Activated CD4-positive, alpha-beta memory T cell treated with anti-CD3 and anti-CD28 coated beads, Interleukin-2, amount 10 ng/mL, durations not matched to agents 7 days and 5 days (primary cell): Measurements from ENCODE around the gene MIB2. TPM values are rescaled to one million over a fixed set of nuclear protein-coding genes. Genes with fewer than 3 reads are reported as not detected.
A peak's percentile ranks its signal among the peaks of the same experiment; 100 is the strongest.
"Not testable (repeated sequence)": the region's sequence is repeated elsewhere in the genome, so short reads cannot be mapped to it uniquely, and the experiment has no call there.

Source experiments
- CTCF ChIA-PET: fragments of 350-600 bp; sonication (Branson Sonifier 250); formaldehyde crosslinking; loops from one replicate; lab custom pipeline; 2021; ENCODE audit warnings: antibody characterized with exemption, inconsistent platforms; lab: Charles Lee
- POLR2A ChIA-PET: fragments of 350-600 bp; sonication (Branson Sonifier 250); formaldehyde crosslinking; loops from one replicate; lab custom pipeline; 2021; ENCODE audit warnings: antibody characterized with exemption; lab: Charles Lee
- DNase-seq: peaks from one replicate; pipeline ENCODE4 v3.0.0-alpha.2; 2020
- H3K27ac Mint-ChIP-seq: one replicate; pipeline ENCODE4 v1.8.0; 2021; ENCODE audit warnings: mild to moderate bottlenecking, mixed read lengths
- H3K27me3 Mint-ChIP-seq: one replicate; pipeline ENCODE4 v1.8.0; 2021; ENCODE audit warnings: mixed read lengths
- H3K36me3 Mint-ChIP-seq: one replicate; pipeline ENCODE4 v1.8.0; 2021; ENCODE audit warnings: low read depth, mixed read lengths
- H3K4me1 Mint-ChIP-seq: one replicate; pipeline ENCODE4 v1.8.0; 2021; ENCODE audit warnings: mixed read lengths
- H3K4me3 Mint-ChIP-seq: one replicate; pipeline ENCODE4 v1.8.0; 2021; ENCODE audit warnings: mild to moderate bottlenecking, mixed read lengths
- H3K9me3 Mint-ChIP-seq: one replicate; pipeline ENCODE4 v1.8.0; 2021; ENCODE audit warnings: mixed read lengths
- total RNA-seq, 2 experiments: library from RNA; stranded (reverse); gene quantifications; one replicate each; pipeline ENCODE4 v1.2.3, GENCODE V29; 2021

MIB2 gene
- total RNA-seq, 2 experiments from 2014 or later, result 37.2 to 37.5 TPM

DNA sequence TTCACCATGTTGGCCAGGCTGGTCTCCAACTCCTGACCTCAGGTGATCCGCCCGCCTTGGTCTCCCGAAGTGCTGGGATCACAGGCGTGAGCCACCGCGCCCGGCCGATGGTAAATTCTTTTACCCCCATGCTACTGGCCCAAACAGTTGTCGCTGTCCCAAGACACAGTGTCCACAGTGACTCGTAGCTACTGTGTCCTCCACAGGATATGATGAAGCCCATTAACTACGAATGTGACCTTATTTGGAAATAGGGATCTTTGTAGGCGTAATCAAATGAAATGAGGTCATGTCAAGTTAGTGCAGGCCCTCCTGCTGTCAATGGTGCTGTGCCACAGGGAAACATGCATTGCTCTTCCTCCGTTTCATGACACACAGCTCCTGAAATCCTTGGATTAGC lies 23.8 kb upstream of the MIB2 start:
- Mint-ChIP-seq H3K9me3 (no peaks in the 10 kb centered on the region), H3K4me3 (no peak overlapping the region), H3K36me3 (no peaks in the 10 kb centered on the region), H3K27ac (no peak overlapping the region), H3K27me3 (peaks cover 3% of the 10 kb centered on the region), H3K4me1 (no peaks in the 10 kb centered on the region)
- ChIA-PET POLR2A (no interaction called here), CTCF (no interaction called here)
- no peak for DNase-seq

DNA sequence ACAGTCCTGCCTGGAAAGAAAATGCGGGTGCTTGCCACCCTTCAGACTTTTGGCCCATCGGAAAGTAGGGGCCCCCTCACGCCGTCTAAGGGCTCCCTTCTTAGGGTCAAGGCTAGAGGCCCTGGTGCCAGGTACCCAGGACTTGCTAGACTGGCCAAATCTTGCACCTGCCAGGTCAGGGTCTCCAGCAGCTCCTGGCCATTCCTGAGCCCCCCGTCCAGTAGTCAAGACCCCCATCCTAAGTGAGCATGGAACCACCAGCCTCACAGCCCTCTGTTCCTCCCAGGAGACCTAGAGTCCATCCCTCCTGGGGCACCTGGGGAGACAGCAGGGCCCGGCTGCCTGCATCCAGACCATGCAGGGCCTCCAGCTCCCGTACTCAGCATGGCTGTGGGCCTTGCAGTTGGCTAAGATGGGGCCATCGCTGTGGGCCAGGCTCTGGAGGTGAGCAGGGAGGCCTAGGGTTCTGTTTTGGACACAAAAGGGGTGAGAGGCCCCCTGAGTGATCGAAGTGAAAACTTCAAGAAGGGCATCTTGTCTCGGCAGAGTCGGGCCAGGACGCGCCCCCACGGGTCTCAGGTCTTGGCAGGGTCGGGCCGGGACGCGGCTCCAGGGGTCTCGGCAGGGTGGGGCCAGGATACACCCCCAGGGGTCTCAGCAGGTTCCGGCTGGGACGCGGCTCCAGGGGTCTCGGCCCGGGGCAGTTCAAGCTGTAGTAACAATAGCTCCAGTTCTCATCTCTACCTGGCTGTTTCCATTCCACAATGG lies 21.3 kb upstream of the MIB2 start:
- Mint-ChIP-seq H3K36me3 (no peaks in the 10 kb centered on the region), H3K4me3 (no peak overlapping the region), H3K9me3 (no peaks in the 10 kb centered on the region), H3K4me1 (peaks cover 5% of the 10 kb centered on the region), H3K27ac (no peak overlapping the region), H3K27me3 (peaks cover 8% of the 10 kb centered on the region)
- POLR2A ChIA-PET, result no interaction called here
- CTCF ChIA-PET, result no interaction called here
- DNase-seq, result no peak

- no peak overlapping the region for H3K27ac Mint-ChIP-seq
- no peak overlapping the region for H3K4me3 Mint-ChIP-seq
- H3K36me3 Mint-ChIP-seq, result no peaks in the 10 kb centered on the region
- CTCF ChIA-PET, result no interaction called here
- peaks cover 9% of the 10 kb centered on the region for H3K27me3 Mint-ChIP-seq
- DNase-seq, result no peak
- H3K4me1 Mint-ChIP-seq, result peaks cover 7% of the 10 kb centered on the region
- POLR2A ChIA-PET, result no interaction called here
- H3K9me3 Mint-ChIP-seq, result no peaks in the 10 kb centered on the region
These were observed 20.6 kb upstream of the MIB2 start for GRCh38 chr1:1594602-1595260.

GRCh38 chr1:1595341-1595740 lies 20.0 kb upstream of the MIB2 start:
- CTCF ChIA-PET, H3K27ac Mint-ChIP-seq, H3K9me3 Mint-ChIP-seq, DNase-seq, H3K27me3 Mint-ChIP-seq, POLR2A ChIA-PET, H3K36me3 Mint-ChIP-seq, H3K4me1 Mint-ChIP-seq, H3K4me3 Mint-ChIP-seq: not testable (repeated sequence)

DNA sequence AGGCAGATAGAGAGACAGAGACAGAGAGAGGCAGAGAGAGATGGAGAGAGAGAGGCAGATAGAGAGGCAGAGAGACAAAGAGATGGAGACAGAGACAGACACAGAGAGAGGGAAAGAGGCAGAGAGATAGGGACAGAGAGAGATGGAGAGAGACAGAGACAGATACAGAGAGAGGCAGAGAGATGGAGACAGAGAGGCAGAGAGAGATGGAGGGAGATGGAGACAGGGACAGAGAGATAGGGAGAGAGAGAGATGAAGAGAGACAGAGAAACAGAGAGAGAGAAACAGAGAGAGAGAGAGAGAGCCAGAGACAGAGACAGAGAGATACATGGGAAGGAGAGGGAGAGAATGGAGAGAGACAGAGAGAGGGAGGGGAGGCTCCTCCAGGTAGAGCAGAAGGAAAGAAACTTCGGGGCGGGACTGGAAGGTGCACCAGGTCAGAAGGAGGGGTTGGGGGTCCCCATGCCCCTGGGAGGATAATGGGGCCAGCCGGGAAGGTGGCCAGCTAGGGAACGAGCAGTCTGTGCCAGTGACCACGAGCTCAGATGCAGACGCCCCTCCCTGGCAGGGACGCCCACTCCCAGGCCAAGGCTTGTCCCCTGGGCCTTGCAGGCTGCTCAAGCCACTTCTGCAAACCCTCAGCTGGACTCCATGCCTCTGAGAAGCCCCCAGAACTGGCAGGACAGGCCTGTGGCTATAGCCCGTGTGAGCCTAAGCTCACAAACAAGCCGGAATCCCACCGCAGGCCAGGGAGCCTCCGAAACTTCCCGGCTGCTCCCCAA lies 18.6 kb upstream of the MIB2 start:
- POLR2A ChIA-PET, result interaction anchor here (1.0 to 3.1 kb wide), 3 partner anchors 10 to 18 kb away, joined by 3 to 14 read pairs (median 7); partner anchors contain the start of gene MIB2
- no peak for DNase-seq

GRCh38 chr1:1597275-1597930 lies 17.9 kb upstream of the MIB2 start:
- H3K9me3 Mint-ChIP-seq, result no peaks in the 10 kb centered on the region
- no peak for DNase-seq
- POLR2A ChIA-PET, result interaction anchor here (1.0 to 3.1 kb wide), 4 partner anchors 9 to 33 kb away, joined by 3 to 14 read pairs (median 6); partner anchors contain the start of gene MIB2
- CTCF ChIA-PET, result interaction anchor here (0.6 to 1.2 kb wide), 2 partner anchors 17 to 50 kb away, joined by 3 read pairs; no protein-coding TSS in a partner anchor
- peaks cover 9% of the 10 kb centered on the region for H3K27me3 Mint-ChIP-seq
- no peak overlapping the region for H3K4me3 Mint-ChIP-seq
- H3K36me3 Mint-ChIP-seq, result no peaks in the 10 kb centered on the region
- H3K27ac Mint-ChIP-seq, result no peak overlapping the region
- H3K4me1 Mint-ChIP-seq, result peaks cover 8% of the 10 kb centered on the region

More for the DNA sequence above, 18.6 kb upstream of the MIB2 start:
- Mint-ChIP-seq H3K27me3 (peaks cover 9% of the 10 kb centered on the region), H3K9me3 (no peaks in the 10 kb centered on the region), H3K36me3 (no peaks in the 10 kb centered on the region), H3K4me1 (peaks cover 8% of the 10 kb centered on the region), H3K27ac (no peak overlapping the region), H3K4me3 (no peak overlapping the region)
- CTCF ChIA-PET, result interaction anchor here (0.6 kb wide), 1 partner anchor 50 kb away, joined by 3 read pairs; no protein-coding TSS in a partner anchor

- ChIA-PET POLR2A (interaction anchor here (1.0 to 3.1 kb wide), 4 partner anchors 9 to 33 kb away, joined by 3 to 14 read pairs (median 6); partner anchors contain the start of gene MIB2), CTCF (interaction anchor here (1.1 to 1.2 kb wide), 2 partner anchors 16 to 98 kb away, joined by 3 read pairs; no protein-coding TSS in a partner anchor)
- peaks cover 9% of the 10 kb centered on the region for H3K27me3 Mint-ChIP-seq
- H3K9me3 Mint-ChIP-seq, result no peaks in the 10 kb centered on the region
- no peak for DNase-seq
- peak overlapping the region; percentile 72 for H3K4me3 Mint-ChIP-seq
- H3K27ac Mint-ChIP-seq, result no peak overlapping the region
- H3K36me3 Mint-ChIP-seq, result no peaks in the 10 kb centered on the region
- peaks cover 8% of the 10 kb centered on the region for H3K4me1 Mint-ChIP-seq
These were observed 17.1 kb upstream of the MIB2 start for GRCh38 chr1:1598051-1598719.

DNA sequence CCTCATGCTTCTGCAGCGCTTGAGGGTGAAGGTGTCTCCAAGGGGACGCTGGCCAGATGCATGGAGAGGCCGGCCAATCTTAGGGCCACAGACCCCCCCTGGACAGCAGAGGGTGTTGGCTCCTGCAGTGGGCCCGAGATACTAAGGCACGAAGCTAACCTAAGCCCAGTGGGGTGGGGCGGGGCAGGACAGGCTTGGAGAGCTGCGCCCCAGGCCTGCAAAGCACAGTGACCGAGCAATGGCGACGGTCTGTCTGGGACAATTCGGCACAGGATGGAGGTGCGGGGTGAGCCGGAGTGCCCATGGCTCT lies 16.6 kb upstream of the MIB2 start:
- CTCF ChIA-PET, result interaction anchor here (1.1 to 1.2 kb wide), 2 partner anchors 15 to 99 kb away, joined by 3 read pairs; no protein-coding TSS in a partner anchor
- H3K4me3 Mint-ChIP-seq, result peak overlapping the region; percentile 72
- H3K27ac Mint-ChIP-seq, result no peak overlapping the region
- H3K27me3 Mint-ChIP-seq, result peaks cover 9% of the 10 kb centered on the region
- peaks cover 8% of the 10 kb centered on the region for H3K4me1 Mint-ChIP-seq
- H3K9me3 Mint-ChIP-seq, result no peaks in the 10 kb centered on the region
- no peak for DNase-seq
- no peaks in the 10 kb centered on the region for H3K36me3 Mint-ChIP-seq
- POLR2A ChIA-PET, result interaction anchor here (1.0 to 3.1 kb wide), 4 partner anchors 8 to 32 kb away, joined by 3 to 14 read pairs (median 6); partner anchors contain the start of gene MIB2

- DNase-seq, result peak; percentile 55
- Mint-ChIP-seq H3K4me3 (peak overlapping the region; percentile 72), H3K4me1 (peaks cover 8% of the 10 kb centered on the region), H3K27me3 (peaks cover 9% of the 10 kb centered on the region), H3K36me3 (no peaks in the 10 kb centered on the region), H3K27ac (peak overlapping the region; percentile 40), H3K9me3 (no peaks in the 10 kb centered on the region)
- POLR2A ChIA-PET, result interaction anchor here (1.0 to 3.1 kb wide), 2 partner anchors 16 to 25 kb away, joined by 3 to 14 read pairs; partner anchors contain the start of gene MIB2
- CTCF ChIA-PET, result interaction anchor here (1.1 kb wide), 1 partner anchor 99 kb away, joined by 3 read pairs; no protein-coding TSS in a partner anchor
These were observed 16.0 kb upstream of the MIB2 start for GRCh38 chr1:1599030-1599934.

GRCh38 chr1:1599935-1600860 lies 15.1 kb upstream of the MIB2 start, which contains the start of gene FNDC10:
Gene FNDC10 (minus strand): TSS chr1:1600135. CDS start chr1:1600015, 120 bp downstream.
- peak within 1 kb of the TSS; percentile 40 for H3K27ac Mint-ChIP-seq
- CTCF ChIA-PET, result no interaction called here
- POLR2A ChIA-PET, result interaction anchor here (1.4 kb wide), 1 partner anchor 14 kb away, joined by 9 read pairs; no protein-coding TSS in a partner anchor
- H3K36me3 Mint-ChIP-seq, result no peaks in the 10 kb centered on the region
- H3K27me3 Mint-ChIP-seq, result peaks cover 9% of the 10 kb centered on the region
- peaks cover 9% of the 10 kb centered on the region for H3K4me1 Mint-ChIP-seq
- peak within 1 kb of the TSS; percentile 72 for H3K4me3 Mint-ChIP-seq
- H3K9me3 Mint-ChIP-seq, result no peaks in the 10 kb centered on the region
- no peak for DNase-seq
